ENCODE data around the gene BRIP1. TPM values are rescaled to one million over a fixed set of nuclear protein-coding genes. Genes with fewer than 3 reads are reported as not detected.
"Not testable (repeated sequence)": the region's sequence is repeated elsewhere in the genome, so short reads cannot be mapped to it uniquely, and the experiment has no call there.

The BRIP1 gene
- total and polyA plus RNA-seq, 5 donors = 0.05 to 0.41 (median 0.20) TPM; not detected in 1

DNA sequence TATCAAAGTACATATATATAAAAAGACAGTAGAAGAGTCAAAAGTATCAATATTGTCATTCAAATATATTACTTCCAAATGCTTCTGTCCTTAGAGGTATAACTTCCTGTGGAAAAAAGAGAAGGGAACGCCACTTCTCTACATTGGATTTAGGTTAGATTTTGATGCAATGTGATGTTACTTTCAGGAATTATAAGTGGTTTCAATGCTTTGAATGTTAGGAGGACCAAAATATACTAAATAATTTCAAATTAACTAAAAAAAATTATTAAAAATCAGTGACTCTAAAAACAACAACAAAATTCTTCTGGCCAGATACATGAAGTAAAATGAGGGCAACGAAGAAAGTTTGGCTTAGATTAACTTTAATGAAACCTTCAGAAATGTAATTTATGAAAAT lies 88.0 kb downstream of the BRIP1 start:
- ATAC-seq = no peak
- intact Hi-C loops (cut with DNase I) = no loop called here
- H3K27ac ChIP-seq (ENCODE audit: low read length) = no peak overlapping the region
- no peak overlapping the region for H3K4me3 ChIP-seq (ENCODE audit: low read length)
- DNase-seq = no peak
- H3K4me1 ChIP-seq (ENCODE audit: control insufficient read depth, insufficient read depth, low read length) = no peaks in the 10 kb centered on the region
- no peaks in the 10 kb centered on the region for H3K9me3 ChIP-seq (ENCODE audit: control insufficient read depth, low read length)
- WGBS = 94% methylated on average over 2 of the region's 2 CpGs
- no peaks in the 10 kb centered on the region for H3K27me3 ChIP-seq (ENCODE audit: control insufficient read depth, insufficient read depth)

GRCh38 chr17:61774724-61775123 lies 88.6 kb downstream of the BRIP1 start:
- intact Hi-C loops (cut with DNase I) = no loop called here
- no peak overlapping the region for H3K4me3 ChIP-seq (ENCODE audit: low read length)
- 89% methylated on average over 2 of the region's 2 CpGs for WGBS
- no peaks in the 10 kb centered on the region for H3K27me3 ChIP-seq (ENCODE audit: control insufficient read depth, insufficient read depth)
- H3K4me1 ChIP-seq (ENCODE audit: control insufficient read depth, insufficient read depth, low read length) = no peaks in the 10 kb centered on the region
- DNase-seq (no peak), ATAC-seq (no peak)
- no peak overlapping the region for H3K27ac ChIP-seq (ENCODE audit: low read length)
- no peaks in the 10 kb centered on the region for H3K9me3 ChIP-seq (ENCODE audit: control insufficient read depth, low read length)

- 98% methylated on average over 3 of the region's 3 CpGs for WGBS
- intact Hi-C loops (cut with DNase I); H3K4me3 ChIP-seq (ENCODE audit: low read length); H3K27ac ChIP-seq (ENCODE audit: low read length); H3K9me3 ChIP-seq (ENCODE audit: control insufficient read depth, low read length); DNase-seq; ATAC-seq; H3K4me1 ChIP-seq (ENCODE audit: control insufficient read depth, insufficient read depth, low read length); H3K27me3 ChIP-seq (ENCODE audit: control insufficient read depth, insufficient read depth): not testable (repeated sequence)
Observed at GRCh38 chr17:61774087-61774486, 89.2 kb downstream of the BRIP1 start.

GRCh38 chr17:61770752-61771533 lies 92.4 kb downstream of the BRIP1 start:
- H3K9me3 ChIP-seq (ENCODE audit: control insufficient read depth, low read length) = no peaks in the 10 kb centered on the region
- H3K27ac ChIP-seq (ENCODE audit: low read length) = no peak overlapping the region
- H3K4me3 ChIP-seq (ENCODE audit: low read length) = no peak overlapping the region
- no peaks in the 10 kb centered on the region for H3K27me3 ChIP-seq (ENCODE audit: control insufficient read depth, insufficient read depth)
- intact Hi-C loops (cut with DNase I) = no loop called here
- H3K4me1 ChIP-seq (ENCODE audit: control insufficient read depth, insufficient read depth, low read length) = no peaks in the 10 kb centered on the region
- no peak for ATAC-seq
- WGBS = 94% methylated on average over 2 of the region's 2 CpGs
- DNase-seq = no peak

GRCh38 chr17:61770043-61770442 lies 93.3 kb downstream of the BRIP1 start:
- H3K4me3 ChIP-seq (ENCODE audit: low read length) = no peak overlapping the region
- ATAC-seq = no peak
- no peaks in the 10 kb centered on the region for H3K9me3 ChIP-seq (ENCODE audit: control insufficient read depth, low read length)
- no peaks in the 10 kb centered on the region for H3K4me1 ChIP-seq (ENCODE audit: control insufficient read depth, insufficient read depth, low read length)
- intact Hi-C loops (cut with DNase I) = no loop called here
- no peak for DNase-seq
- H3K27me3 ChIP-seq (ENCODE audit: control insufficient read depth, insufficient read depth) = no peaks in the 10 kb centered on the region
- no peak overlapping the region for H3K27ac ChIP-seq (ENCODE audit: low read length)

- Histone ChIP-seq H3K27ac (ENCODE audit: low read length) (no peak overlapping the region), H3K27me3 (ENCODE audit: control insufficient read depth, insufficient read depth) (no peaks in the 10 kb centered on the region), H3K9me3 (ENCODE audit: control insufficient read depth, low read length) (no peaks in the 10 kb centered on the region), H3K4me1 (ENCODE audit: control insufficient read depth, insufficient read depth, low read length) (no peaks in the 10 kb centered on the region), H3K4me3 (ENCODE audit: low read length) (no peak overlapping the region)
- DNase-seq (no peak), ATAC-seq (no peak)
- intact Hi-C loops (cut with DNase I) = no loop called here
- WGBS = 94% methylated on average over 3 of the region's 3 CpGs
Observed at GRCh38 chr17:61768405-61768804, 94.9 kb downstream of the BRIP1 start.

DNA sequence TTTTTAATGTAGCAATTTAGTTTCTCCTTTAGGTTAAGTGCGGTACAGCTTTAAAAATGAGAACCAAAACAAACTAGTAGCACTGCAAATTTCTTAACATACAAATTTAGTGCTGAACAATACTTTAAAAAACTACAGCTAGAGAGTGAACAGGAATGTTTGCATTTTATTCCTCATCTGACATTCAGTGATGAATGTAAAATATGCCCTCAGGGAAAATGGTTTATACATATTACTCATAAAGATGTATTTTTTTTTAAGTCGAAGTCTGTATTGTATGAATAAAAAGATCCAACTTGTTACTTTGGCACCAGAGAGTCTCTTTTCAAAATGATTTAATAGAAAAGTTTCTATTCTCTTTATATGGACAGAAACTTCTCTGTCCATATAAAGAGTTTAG lies 96.8 kb downstream of the BRIP1 start:
- no peak overlapping the region for H3K27ac ChIP-seq (ENCODE audit: low read length)
- WGBS = 89% methylated on average over 2 of the region's 2 CpGs
- ATAC-seq = no peak
- H3K4me3 ChIP-seq (ENCODE audit: low read length) = no peak overlapping the region
- H3K9me3 ChIP-seq (ENCODE audit: control insufficient read depth, low read length) = no peaks in the 10 kb centered on the region
- H3K27me3 ChIP-seq (ENCODE audit: control insufficient read depth, insufficient read depth) = no peaks in the 10 kb centered on the region
- H3K4me1 ChIP-seq (ENCODE audit: control insufficient read depth, insufficient read depth, low read length) = no peaks in the 10 kb centered on the region
- DNase-seq = no peak
- intact Hi-C loops (cut with DNase I) = no loop called here

DNA sequence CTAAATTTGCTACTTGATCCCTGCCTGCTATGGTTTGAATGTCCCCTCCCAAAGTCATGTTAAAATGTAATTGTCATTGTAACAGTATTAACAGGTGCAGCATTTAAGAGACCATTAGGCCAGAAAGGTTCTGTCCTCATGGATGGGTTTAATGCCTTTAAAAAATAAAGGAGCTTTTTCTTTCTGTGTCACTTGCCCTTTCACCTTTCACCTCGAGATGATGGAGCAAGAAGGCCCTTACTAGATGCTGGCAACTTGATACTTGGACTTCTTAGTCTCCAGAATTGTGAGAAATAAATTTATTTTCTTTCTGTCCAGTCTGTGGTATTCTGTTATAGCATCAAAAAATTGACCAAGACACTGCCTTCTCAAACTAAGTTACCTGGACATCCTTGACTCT lies 98.5 kb downstream of the BRIP1 start:
- intact Hi-C loops (cut with DNase I) = no loop called here
- no peak overlapping the region for H3K4me3 ChIP-seq (ENCODE audit: low read length)
- no peak overlapping the region for H3K27ac ChIP-seq (ENCODE audit: low read length)
- H3K9me3 ChIP-seq (ENCODE audit: control insufficient read depth, low read length) = no peaks in the 10 kb centered on the region
- no peaks in the 10 kb centered on the region for H3K27me3 ChIP-seq (ENCODE audit: control insufficient read depth, insufficient read depth)
- DNase-seq (no peak), ATAC-seq (no peak)
- WGBS = 97% methylated on average over 1 of the region's 1 CpG
- no peaks in the 10 kb centered on the region for H3K4me1 ChIP-seq (ENCODE audit: control insufficient read depth, insufficient read depth, low read length)

- DNase-seq (no peak), ATAC-seq (no peak)
- intact Hi-C loops (cut with DNase I) = no loop called here
- no peak overlapping the region for H3K4me3 ChIP-seq (ENCODE audit: low read length)
- no peaks in the 10 kb centered on the region for H3K27me3 ChIP-seq (ENCODE audit: control insufficient read depth, insufficient read depth)
- H3K4me1 ChIP-seq (ENCODE audit: control insufficient read depth, insufficient read depth, low read length) = no peaks in the 10 kb centered on the region
- no peak overlapping the region for H3K27ac ChIP-seq (ENCODE audit: low read length)
- WGBS = 95% methylated on average over 2 of the region's 2 CpGs
- H3K9me3 ChIP-seq (ENCODE audit: control insufficient read depth, low read length) = no peaks in the 10 kb centered on the region
Observed at GRCh38 chr17:61761827-61762226, 101.5 kb downstream of the BRIP1 start.

- ATAC-seq = no peak
- H3K27me3 ChIP-seq (ENCODE audit: control insufficient read depth, insufficient read depth) = no peaks in the 10 kb centered on the region
- intact Hi-C loops (cut with DNase I) = no loop called here
- H3K4me1 ChIP-seq (ENCODE audit: control insufficient read depth, insufficient read depth, low read length) = no peaks in the 10 kb centered on the region
- H3K4me3 ChIP-seq (ENCODE audit: low read length) = no peak overlapping the region
- WGBS = 99% methylated on average over 1 of the region's 1 CpG
- no peaks in the 10 kb centered on the region for H3K9me3 ChIP-seq (ENCODE audit: control insufficient read depth, low read length)
- DNase-seq = no peak
- no peak overlapping the region for H3K27ac ChIP-seq (ENCODE audit: low read length)
Observed at GRCh38 chr17:61759362-61759761, 104.0 kb downstream of the BRIP1 start.

DNA sequence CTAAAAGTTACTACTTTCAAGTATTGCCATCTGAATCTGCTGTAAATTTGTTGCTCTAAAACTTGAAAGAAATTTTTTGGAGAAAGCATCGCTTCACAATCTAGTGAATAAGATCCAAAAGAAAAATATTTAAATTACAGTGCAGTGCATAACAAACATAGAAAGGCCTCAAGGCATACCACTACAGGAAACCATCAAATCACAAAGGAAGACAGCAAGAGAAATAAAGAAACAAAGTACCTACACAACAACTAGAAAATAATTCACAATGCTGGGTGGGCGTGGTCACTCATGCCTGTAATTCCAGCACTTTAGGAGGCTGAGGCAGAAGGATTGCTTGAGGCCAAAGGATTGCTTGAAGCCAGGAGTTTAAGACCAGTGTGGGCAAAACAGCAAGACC lies 104.9 kb downstream of the BRIP1 start:
- WGBS = over 99% methylated on average over 2 of the region's 2 CpGs
- intact Hi-C loops (cut with DNase I) = no loop called here
- Histone ChIP-seq H3K27ac (ENCODE audit: low read length) (no peak overlapping the region), H3K27me3 (ENCODE audit: control insufficient read depth, insufficient read depth) (no peaks in the 10 kb centered on the region), H3K4me3 (ENCODE audit: low read length) (no peak overlapping the region), H3K4me1 (ENCODE audit: control insufficient read depth, insufficient read depth, low read length) (no peaks in the 10 kb centered on the region), H3K9me3 (ENCODE audit: control insufficient read depth, low read length) (no peaks in the 10 kb centered on the region)
- DNase-seq (no peak), ATAC-seq (no peak)

DNA sequence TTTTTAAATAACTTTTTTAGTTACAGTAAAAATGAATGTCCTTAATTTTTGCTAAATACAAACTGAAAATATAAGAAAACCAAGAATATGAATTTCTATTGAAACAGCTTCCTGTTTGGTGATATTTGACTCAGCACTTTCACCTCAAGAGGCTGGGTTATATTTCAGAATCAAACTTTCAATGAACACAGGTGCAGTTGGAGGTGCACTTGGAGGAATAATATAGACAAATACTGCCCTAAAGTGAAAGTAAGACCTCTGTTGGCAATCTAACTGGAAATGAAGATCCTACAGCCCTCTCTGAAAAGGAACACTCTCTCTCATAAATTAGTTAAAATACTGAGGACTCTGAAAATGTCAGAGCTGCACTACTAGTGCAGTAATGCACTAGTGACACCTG lies 106.2 kb downstream of the BRIP1 start:
- no peak for DNase-seq
- Histone ChIP-seq H3K27me3 (ENCODE audit: control insufficient read depth, insufficient read depth) (no peaks in the 10 kb centered on the region), H3K27ac (ENCODE audit: low read length) (no peak overlapping the region), H3K4me3 (ENCODE audit: low read length) (no peak overlapping the region), H3K4me1 (ENCODE audit: control insufficient read depth, insufficient read depth, low read length) (no peaks in the 10 kb centered on the region), H3K9me3 (ENCODE audit: control insufficient read depth, low read length) (no peaks in the 10 kb centered on the region)
- intact Hi-C loops (cut with DNase I) = no loop called here
- no peak for ATAC-seq
